GM18951 (cell line): ENCODE data around the gene CERK.

ENCODE experiments used
- POLR2A ChIP-seq: IDR thresholded peaks from 4 replicates; pipeline ENCODE4 v1.6.1; 2011; ENCODE audit warnings: mild to moderate bottlenecking; ENCODE audit not compliant: insufficient read length, insufficient read depth; ENCODE audit errors: extremely low read depth
- in situ Hi-C: fragments of 300-500 bp; cut with MboI; formaldehyde crosslinking; loops from one replicate; pipeline ENCODE4 v1.12.0; 2022; ENCODE audit warnings: low sequenced_read_pairs, mixed read lengths, inconsistent platforms; ENCODE audit not compliant: unreplicated experiment

The CERK gene

GRCh38 chr22:46750530-46750800 is 12.4 kb upstream of the CERK start:
- no peak for TF ChIP-seq POLR2A
- in situ Hi-C loops = no loop called here

GRCh38 chr22:46749682-46750529 is 11.9 kb upstream of the CERK start:
- no peak for TF ChIP-seq POLR2A
- in situ Hi-C loops = no loop called here

- in situ Hi-C loops = no loop called here
- TF ChIP-seq POLR2A = no peak
Observed at GRCh38 chr22:46748908-46749675, 11.0 kb upstream of the CERK start.

GRCh38 chr22:46748206-46748907 is 10.3 kb upstream of the CERK start:
- in situ Hi-C loops = no loop called here
- TF ChIP-seq POLR2A = no peak

- no peak for TF ChIP-seq POLR2A
- in situ Hi-C loops = no loop called here
Observed at GRCh38 chr22:46747646-46748045, 9.6 kb upstream of the CERK start.

GRCh38 chr22:46746620-46747019 is 8.6 kb upstream of the CERK start:
- no peak for TF ChIP-seq POLR2A
- in situ Hi-C loops = no loop called here

- no peak for TF ChIP-seq POLR2A
- in situ Hi-C loops = no loop called here
Observed at GRCh38 chr22:46746192-46746591, 8.1 kb upstream of the CERK start.

- no peak for TF ChIP-seq POLR2A
- in situ Hi-C loops = no loop called here
Observed at GRCh38 chr22:46744581-46744980, 6.5 kb upstream of the CERK start.

- no peak for TF ChIP-seq POLR2A
- in situ Hi-C loops = no loop called here
Observed at GRCh38 chr22:46742576-46743221, 4.6 kb upstream of the CERK start.

- TF ChIP-seq POLR2A = no peak
- in situ Hi-C loops = no loop called here
Observed at GRCh38 chr22:46741974-46742519, 4.0 kb upstream of the CERK start.

- no peak for TF ChIP-seq POLR2A
- in situ Hi-C loops = no loop called here
Observed at GRCh38 chr22:46740910-46741780, 3.1 kb upstream of the CERK start.
